Stimulated activated naive CD8-positive, alpha-beta T cell treated with anti-CD3 and anti-CD28 coated beads, Interleukin-15, Interleukin-2, amounts not matched to agents 100 ng/mL and 50 ng/mL, for 24 hours (primary cell): Measurements from ENCODE around the gene FRRS1L.

Source experiments
- H3K27ac Mint-ChIP-seq: one replicate; pipeline ENCODE4 v1.8.0; 2021; ENCODE audit warnings: mild to moderate bottlenecking, mixed read lengths
- H3K27me3 Mint-ChIP-seq: one replicate; pipeline ENCODE4 v1.8.0; 2021; ENCODE audit warnings: mixed read lengths
- H3K36me3 Mint-ChIP-seq: one replicate; pipeline ENCODE4 v1.8.0; 2021; ENCODE audit warnings: low read depth, mixed read lengths
- H3K4me1 Mint-ChIP-seq: one replicate; pipeline ENCODE4 v1.8.0; 2021; ENCODE audit warnings: low read depth, mixed read lengths
- H3K4me3 Mint-ChIP-seq: one replicate; pipeline ENCODE4 v1.8.0; 2021; ENCODE audit warnings: mild to moderate bottlenecking, mixed read lengths
- H3K9me3 Mint-ChIP-seq: one replicate; pipeline ENCODE4 v1.8.0; 2021; ENCODE audit warnings: mixed read lengths

FRRS1L gene

DNA sequence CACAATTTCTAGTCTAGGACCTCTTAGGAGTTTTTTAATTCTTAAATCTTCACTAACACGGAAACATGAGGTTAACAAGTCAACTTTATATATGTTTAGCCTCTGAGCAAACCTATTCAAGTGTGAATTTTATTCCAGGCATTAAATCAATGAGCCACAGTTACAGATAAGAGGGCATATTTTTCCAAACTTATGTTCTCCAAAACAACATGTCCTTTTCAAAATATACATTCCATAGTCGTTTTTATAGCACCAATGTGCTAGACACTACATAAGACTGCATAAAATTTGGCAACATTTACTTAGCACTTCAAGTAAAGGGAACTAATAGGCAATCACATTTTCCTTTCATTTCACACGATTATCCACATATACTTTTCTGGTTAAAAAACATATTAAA is 53.8 kb downstream of the FRRS1L start:
- H3K36me3 Mint-ChIP-seq = peaks cover 29% of the 10 kb centered on the region
- peaks cover 97% of the 10 kb centered on the region for H3K4me1 Mint-ChIP-seq
- H3K9me3 Mint-ChIP-seq = no peaks in the 10 kb centered on the region
- no peak overlapping the region for H3K27ac Mint-ChIP-seq
- peak overlapping the region; percentile 26 for H3K4me3 Mint-ChIP-seq
- no peaks in the 10 kb centered on the region for H3K27me3 Mint-ChIP-seq

DNA sequence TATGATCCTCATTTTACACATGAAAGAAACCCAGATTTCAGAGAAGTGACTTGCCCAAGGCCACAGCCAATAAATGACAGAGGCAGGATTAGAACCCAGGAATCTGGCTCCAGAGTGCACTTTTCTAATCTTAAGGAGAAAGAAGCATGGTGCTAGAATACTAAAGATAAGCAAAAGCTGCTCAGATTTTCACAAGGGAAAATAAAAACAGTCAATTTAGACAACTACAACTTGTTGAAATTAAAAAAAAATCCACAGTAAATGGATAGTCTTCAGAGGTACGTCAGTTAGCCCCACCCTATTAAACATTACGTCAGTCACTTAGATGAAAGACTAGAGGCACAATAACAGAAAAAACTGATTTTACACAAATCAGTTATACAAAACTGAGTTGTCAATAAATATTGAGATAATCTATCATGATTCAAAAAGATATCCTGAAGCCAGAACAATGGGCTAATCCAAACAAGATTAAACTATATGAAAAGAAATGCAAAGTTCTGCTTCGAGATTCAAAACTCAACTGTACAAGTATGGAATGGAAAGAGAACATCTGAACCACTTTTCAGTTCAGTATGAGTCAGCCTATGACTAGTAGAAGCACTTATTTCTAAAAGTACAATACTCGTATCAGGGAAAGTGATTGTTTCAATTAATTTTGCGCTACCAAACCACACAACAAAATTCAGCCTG is 56.6 kb downstream of the FRRS1L start:
- Mint-ChIP-seq H3K36me3 (peaks cover 22% of the 10 kb centered on the region), H3K4me1 (peaks cover 89% of the 10 kb centered on the region), H3K27ac (peak overlapping the region; percentile 86), H3K4me3 (peak overlapping the region; percentile 64), H3K27me3 (no peaks in the 10 kb centered on the region), H3K9me3 (no peaks in the 10 kb centered on the region)

- Mint-ChIP-seq H3K4me3 (peak overlapping the region; percentile 64), H3K9me3 (no peaks in the 10 kb centered on the region), H3K27ac (peak overlapping the region; percentile 86), H3K4me1 (peaks cover 88% of the 10 kb centered on the region), H3K36me3 (peaks cover 24% of the 10 kb centered on the region), H3K27me3 (no peaks in the 10 kb centered on the region)
Measured at GRCh38 chr9:109109967-109110328, 57.1 kb downstream of the FRRS1L start.

GRCh38 chr9:109108318-109108717 is 58.7 kb downstream of the FRRS1L start:
- Mint-ChIP-seq H3K27me3 (no peaks in the 10 kb centered on the region), H3K9me3 (peaks cover 4% of the 10 kb centered on the region), H3K36me3 (peaks cover 25% of the 10 kb centered on the region), H3K4me1 (peaks cover 78% of the 10 kb centered on the region), H3K27ac (no peak overlapping the region), H3K4me3 (no peak overlapping the region)

DNA sequence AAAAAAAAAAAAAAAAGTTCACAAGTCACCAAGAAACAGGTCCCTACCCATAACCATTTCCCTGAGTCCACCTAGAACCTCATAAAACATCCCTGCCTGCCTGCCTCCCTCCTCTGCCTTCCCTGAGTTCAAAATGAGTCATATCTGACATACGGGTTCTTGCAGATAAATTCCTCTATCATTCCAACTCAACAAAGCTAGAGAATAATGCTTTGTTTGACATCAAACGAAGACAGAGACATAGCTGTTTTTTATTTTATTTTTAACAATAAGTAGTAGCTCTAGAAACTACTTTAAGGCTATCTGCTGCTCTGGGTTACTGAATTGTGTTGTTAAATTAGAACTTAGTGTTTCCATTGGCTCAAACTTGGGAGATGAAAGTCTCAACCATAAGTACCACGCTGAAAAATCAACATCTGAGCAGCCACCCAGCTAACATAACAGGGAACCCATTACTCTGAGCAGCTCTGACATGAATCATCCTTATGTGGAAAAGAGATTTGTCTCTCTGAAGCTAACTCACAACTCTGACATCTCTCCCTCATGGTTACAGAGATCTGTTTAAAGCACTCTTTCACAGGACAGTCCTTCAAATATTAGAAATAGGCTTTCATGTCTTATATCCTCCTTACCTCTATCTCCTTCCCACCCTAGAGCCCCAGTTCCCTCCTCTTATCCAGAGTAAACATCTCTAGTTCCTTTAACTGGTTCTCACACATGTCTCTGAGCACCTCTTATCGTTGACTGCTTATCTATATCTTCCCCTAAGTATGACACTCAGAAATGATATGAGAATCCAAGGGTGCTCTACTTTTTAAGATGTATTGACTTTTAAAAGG is 59.4 kb downstream of the FRRS1L start:
- Mint-ChIP-seq H3K4me3 (peak overlapping the region; percentile 27), H3K36me3 (peaks cover 32% of the 10 kb centered on the region), H3K27me3 (no peaks in the 10 kb centered on the region), H3K27ac (peak overlapping the region; percentile 85), H3K9me3 (peaks cover 4% of the 10 kb centered on the region), H3K4me1 (peaks cover 78% of the 10 kb centered on the region)

DNA sequence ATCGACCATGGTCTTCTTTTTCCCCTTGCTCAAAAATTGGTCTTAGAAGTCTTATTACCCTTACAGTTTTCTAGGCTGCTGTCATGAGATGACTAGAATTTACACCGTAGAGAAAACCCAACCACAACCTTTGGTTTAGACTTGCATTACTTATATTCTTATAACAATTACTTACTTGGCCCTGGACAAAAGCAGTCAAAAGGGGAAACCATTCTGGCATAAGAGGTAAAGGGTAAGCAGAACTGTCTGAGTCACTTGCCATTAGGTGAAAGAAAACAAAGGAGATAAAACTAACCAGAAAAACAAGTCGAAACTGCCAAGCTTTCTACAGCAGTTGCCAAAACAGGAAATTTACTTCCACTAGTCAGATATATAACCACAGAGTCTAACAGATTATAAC is 65.2 kb downstream of the FRRS1L start:
- Mint-ChIP-seq H3K27me3 (no peaks in the 10 kb centered on the region), H3K4me3 (peak overlapping the region; percentile 70), H3K27ac (peak overlapping the region; percentile 86), H3K4me1 (peaks cover 74% of the 10 kb centered on the region), H3K9me3 (peaks cover 4% of the 10 kb centered on the region), H3K36me3 (peaks cover 58% of the 10 kb centered on the region)

DNA sequence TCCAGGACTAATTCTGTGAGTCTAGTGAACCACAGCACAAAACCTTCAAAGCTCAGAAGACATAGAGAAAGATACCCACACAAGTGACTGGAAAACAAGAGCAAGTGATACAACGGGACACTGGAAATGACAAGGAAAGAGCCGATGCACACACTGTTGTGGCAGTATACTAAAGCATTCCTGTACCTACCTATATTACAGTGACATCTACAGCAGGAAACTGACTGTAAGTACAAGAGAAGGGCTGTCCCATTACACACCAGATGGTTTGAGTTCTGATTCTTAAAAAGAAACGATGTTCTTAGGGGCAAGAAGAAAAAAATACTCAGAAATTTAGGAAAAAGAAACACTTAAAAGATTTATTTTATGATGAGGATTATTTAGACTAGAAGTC is 65.8 kb downstream of the FRRS1L start:
- H3K9me3 Mint-ChIP-seq = peaks cover 4% of the 10 kb centered on the region
- H3K4me1 Mint-ChIP-seq = peaks cover 77% of the 10 kb centered on the region
- peak overlapping the region; percentile 70 for H3K4me3 Mint-ChIP-seq
- peaks cover 56% of the 10 kb centered on the region for H3K36me3 Mint-ChIP-seq
- peak overlapping the region; percentile 86 for H3K27ac Mint-ChIP-seq
- H3K27me3 Mint-ChIP-seq = no peaks in the 10 kb centered on the region

DNA sequence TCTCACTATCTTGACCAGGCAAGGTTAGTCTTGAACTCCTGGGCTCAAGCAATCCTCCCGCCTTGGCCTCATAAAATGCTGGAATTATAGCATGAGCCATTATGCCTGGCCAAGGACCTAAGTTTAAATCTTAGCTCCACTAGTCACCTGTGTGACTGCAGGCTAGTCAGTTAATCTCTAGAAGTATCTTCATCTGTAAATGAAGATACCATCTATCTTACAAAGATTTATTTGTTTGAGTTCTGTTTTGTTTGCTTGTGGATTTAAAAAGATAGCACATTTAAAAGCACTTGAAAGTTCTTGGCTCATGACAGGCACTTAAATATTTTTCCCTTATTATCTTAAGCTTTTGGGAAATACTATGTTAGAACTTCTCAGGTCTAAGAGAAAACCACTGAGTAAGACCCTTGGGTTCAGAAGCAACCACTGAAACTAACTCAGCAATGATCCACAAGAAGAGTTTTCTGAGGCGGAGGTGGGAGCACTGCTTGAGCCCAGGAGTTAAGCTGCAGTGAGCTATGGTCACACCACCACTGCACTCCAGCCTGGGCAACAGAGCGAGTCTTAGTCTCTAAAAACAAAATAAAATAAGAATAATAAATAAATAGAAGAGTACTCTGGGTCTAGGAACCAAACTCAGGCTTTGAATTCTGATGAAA is 66.4 kb downstream of the FRRS1L start:
- no peaks in the 10 kb centered on the region for H3K27me3 Mint-ChIP-seq
- peaks cover 60% of the 10 kb centered on the region for H3K36me3 Mint-ChIP-seq
- H3K4me3 Mint-ChIP-seq = peak overlapping the region; percentile 70
- peaks cover 4% of the 10 kb centered on the region for H3K9me3 Mint-ChIP-seq
- peak overlapping the region; percentile 86 for H3K27ac Mint-ChIP-seq
- peaks cover 82% of the 10 kb centered on the region for H3K4me1 Mint-ChIP-seq

DNA sequence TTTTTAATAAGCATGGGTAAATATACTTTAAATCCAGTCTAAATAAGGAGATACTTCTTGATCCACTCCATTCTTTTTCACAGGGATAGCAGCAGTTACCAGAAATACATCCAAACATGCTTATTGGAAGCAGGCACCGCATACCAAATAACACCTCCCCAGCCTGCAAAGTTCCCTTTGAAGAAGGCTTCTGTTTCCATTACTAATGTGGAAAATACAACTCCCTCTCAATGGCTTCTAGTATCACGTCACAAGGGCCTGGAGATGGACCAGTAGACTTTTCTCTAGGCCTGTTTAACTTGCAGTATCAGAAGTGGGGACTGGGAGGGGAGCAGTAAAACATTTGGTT is 68.1 kb downstream of the FRRS1L start:
- Mint-ChIP-seq H3K27me3 (no peaks in the 10 kb centered on the region), H3K4me1 (peaks cover 90% of the 10 kb centered on the region), H3K27ac (peak overlapping the region; percentile 71), H3K4me3 (peak overlapping the region; percentile 21), H3K36me3 (peaks cover 61% of the 10 kb centered on the region), H3K9me3 (peaks cover 4% of the 10 kb centered on the region)

- Mint-ChIP-seq H3K4me3 (peak overlapping the region; percentile 21), H3K9me3 (peaks cover 1% of the 10 kb centered on the region), H3K4me1 (peaks cover 92% of the 10 kb centered on the region), H3K36me3 (peaks cover 61% of the 10 kb centered on the region), H3K27me3 (no peaks in the 10 kb centered on the region), H3K27ac (peak overlapping the region; percentile 71)
Measured at GRCh38 chr9:109098171-109098959, 68.7 kb downstream of the FRRS1L start.

DNA sequence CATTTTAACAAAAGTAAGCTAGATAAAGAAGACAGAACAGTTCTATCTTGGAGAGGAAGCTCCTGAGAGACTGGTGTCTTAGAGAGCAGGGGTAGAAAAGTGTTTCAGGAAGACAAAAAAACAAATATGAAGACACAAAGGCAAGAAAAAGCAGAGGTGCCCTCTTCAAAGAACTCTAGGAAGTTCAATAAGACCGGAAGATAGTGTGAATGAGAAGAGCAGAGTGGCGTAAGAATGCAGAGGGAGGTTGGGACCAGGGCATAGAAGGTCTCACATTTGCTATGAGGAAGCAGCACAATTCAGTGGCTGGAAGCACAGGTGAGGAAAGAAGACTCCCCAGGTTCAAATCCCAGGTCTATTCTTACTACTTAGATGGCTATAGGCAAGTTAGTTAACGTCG is 69.9 kb downstream of the FRRS1L start:
- peaks cover 63% of the 10 kb centered on the region for H3K36me3 Mint-ChIP-seq
- no peak overlapping the region for H3K4me3 Mint-ChIP-seq
- H3K9me3 Mint-ChIP-seq = no peaks in the 10 kb centered on the region
- H3K27me3 Mint-ChIP-seq = no peaks in the 10 kb centered on the region
- H3K27ac Mint-ChIP-seq = peak overlapping the region; percentile 16
- H3K4me1 Mint-ChIP-seq = peaks cover 91% of the 10 kb centered on the region

- peaks cover 78% of the 10 kb centered on the region for H3K4me1 Mint-ChIP-seq
- H3K4me3 Mint-ChIP-seq = no peak overlapping the region
- H3K36me3 Mint-ChIP-seq = peaks cover 70% of the 10 kb centered on the region
- H3K27ac Mint-ChIP-seq = no peak overlapping the region
- no peaks in the 10 kb centered on the region for H3K27me3 Mint-ChIP-seq
- no peaks in the 10 kb centered on the region for H3K9me3 Mint-ChIP-seq
Measured at GRCh38 chr9:109095321-109095720, 71.7 kb downstream of the FRRS1L start.

GRCh38 chr9:109094268-109094667 is 72.8 kb downstream of the FRRS1L start:
- no peaks in the 10 kb centered on the region for H3K27me3 Mint-ChIP-seq
- H3K27ac Mint-ChIP-seq = no peak overlapping the region
- peaks cover 73% of the 10 kb centered on the region for H3K36me3 Mint-ChIP-seq
- H3K4me1 Mint-ChIP-seq = peaks cover 69% of the 10 kb centered on the region
- H3K9me3 Mint-ChIP-seq = no peaks in the 10 kb centered on the region
- no peak overlapping the region for H3K4me3 Mint-ChIP-seq

DNA sequence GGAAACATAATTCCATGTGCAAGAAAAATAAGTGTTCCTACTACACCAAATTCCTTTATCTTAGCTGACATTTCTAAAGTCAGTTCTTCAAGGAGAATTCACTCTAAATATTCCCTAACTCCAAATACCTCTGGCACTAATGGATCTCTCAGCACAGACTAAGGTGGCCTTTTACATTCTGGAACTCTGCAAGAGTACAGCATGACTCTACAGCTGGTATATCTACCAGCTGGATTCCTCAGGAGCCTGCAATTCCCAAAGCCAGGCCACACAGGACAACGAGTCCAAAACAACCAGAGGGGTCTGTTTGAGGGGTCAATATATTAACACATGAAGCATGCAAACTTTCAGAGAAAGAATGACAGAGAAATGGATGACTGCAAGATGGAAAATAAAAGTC is 74.5 kb downstream of the FRRS1L start:
- no peak overlapping the region for H3K4me3 Mint-ChIP-seq
- peaks cover 78% of the 10 kb centered on the region for H3K36me3 Mint-ChIP-seq
- H3K9me3 Mint-ChIP-seq = no peaks in the 10 kb centered on the region
- H3K27ac Mint-ChIP-seq = peak overlapping the region; percentile 83
- H3K4me1 Mint-ChIP-seq = peaks cover 52% of the 10 kb centered on the region
- no peaks in the 10 kb centered on the region for H3K27me3 Mint-ChIP-seq
